Hindlimb muscle (tissue), 1 donor: ENCODE data around the gene ASPHD2. TPM values are rescaled to one million over a fixed set of nuclear protein-coding genes. Genes with fewer than 3 reads are reported as not detected.

Experiments
- polyA plus RNA-seq: library from polyadenylated mRNA; unstranded; fragments of 120-200 nt; gene quantifications from one replicate; pipeline ENCODE4 v1.2.1, GENCODE V29; 2013; ENCODE audit not compliant: insufficient read length

Gene ASPHD2
- polyA plus RNA-seq, 1 donor = 0.57 TPM

Other genes with a start within 250 kb of the ASPHD2 start
- 18.0 TPM for gene HPS4, start 54.5 kb downstream of the ASPHD2 start, polyA plus RNA-seq
- gene SRRD, start 54.6 kb downstream of the ASPHD2 start, polyA plus RNA-seq = 21.5 TPM
- 23.1 TPM for gene TFIP11, start 83.2 kb downstream of the ASPHD2 start, polyA plus RNA-seq
- 7.2 TPM for gene TPST2, start 160.9 kb downstream of the ASPHD2 start, polyA plus RNA-seq
- gene CRYBB1, start 188.8 kb downstream of the ASPHD2 start, polyA plus RNA-seq = 1.1 TPM
- not detected for gene CRYBA4, start 192.7 kb downstream of the ASPHD2 start, polyA plus RNA-seq
- gene MIAT, start 228.3 kb downstream of the ASPHD2 start, polyA plus RNA-seq = 0.13 TPM